ENCODE measurements around the gene KIF2A.
A peak's percentile ranks its signal among the peaks of the same experiment; 100 is the strongest.

Gene KIF2A

GRCh38 chr5:62296998-62297397 is 9.0 kb upstream of the KIF2A start:
- no peaks in the 10 kb centered on the region for H3K4me1 ChIP-seq (ENCODE audit: insufficient read depth, low read length)
- no peaks in the 10 kb centered on the region for H3K36me3 ChIP-seq (ENCODE audit: insufficient read depth, low read depth, low read length)
- no peak overlapping the region for H3K4me3 ChIP-seq (ENCODE audit: low read length)
- no peak overlapping the region for H3K27ac ChIP-seq (ENCODE audit: low read length)
- H3K9me3 ChIP-seq (ENCODE audit: insufficient read depth, low read depth, low read length): no peaks in the 10 kb centered on the region
- H3K27me3 ChIP-seq (ENCODE audit: insufficient read depth, low read length): 0 out of 2 replicates have a peak, but pooled peaks cover 3% of the 10 kb centered on the region
- no peak overlapping the region for H3K9ac ChIP-seq (ENCODE audit: low read depth, low read length)

GRCh38 chr5:62298118-62298517 is 7.9 kb upstream of the KIF2A start:
- Histone ChIP-seq H3K27me3 (ENCODE audit: insufficient read depth, low read length) (0 out of 2 replicates have a peak, but pooled peaks cover 3% of the 10 kb centered on the region), H3K4me1 (ENCODE audit: insufficient read depth, low read length) (no peaks in the 10 kb centered on the region), H3K9ac (ENCODE audit: low read depth, low read length) (no peak overlapping the region), H3K27ac (ENCODE audit: low read length) (no peak overlapping the region), H3K36me3 (ENCODE audit: insufficient read depth, low read depth, low read length) (no peaks in the 10 kb centered on the region), H3K9me3 (ENCODE audit: insufficient read depth, low read depth, low read length) (no peaks in the 10 kb centered on the region), H3K4me3 (ENCODE audit: low read length) (no peak overlapping the region)

DNA sequence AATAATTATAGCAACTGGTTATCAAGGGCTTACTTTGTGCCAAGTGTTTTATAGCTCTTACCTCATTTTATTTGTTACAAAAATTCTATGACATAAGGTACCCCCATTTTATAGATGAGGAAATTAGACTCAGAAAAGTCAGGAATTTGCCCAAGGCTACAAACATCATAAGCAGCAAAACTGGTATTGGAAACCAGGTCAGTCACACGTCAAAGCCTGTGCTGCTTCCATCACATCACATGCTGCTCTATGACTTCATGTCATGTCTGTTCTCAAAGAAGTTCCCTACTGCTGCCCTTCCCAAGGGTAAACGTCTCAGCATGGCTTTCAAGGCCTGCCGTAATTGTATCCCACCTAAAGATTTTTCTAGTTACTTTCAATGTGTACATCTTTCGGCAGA is 6.9 kb upstream of the KIF2A start:
- H3K4me1 ChIP-seq (ENCODE audit: insufficient read depth, low read length): no peaks in the 10 kb centered on the region
- H3K36me3 ChIP-seq (ENCODE audit: insufficient read depth, low read depth, low read length): no peaks in the 10 kb centered on the region
- H3K4me3 ChIP-seq (ENCODE audit: low read length): no peak overlapping the region
- 0 out of 2 replicates have a peak, but pooled peaks cover 3% of the 10 kb centered on the region for H3K27me3 ChIP-seq (ENCODE audit: insufficient read depth, low read length)
- no peaks in the 10 kb centered on the region for H3K9me3 ChIP-seq (ENCODE audit: insufficient read depth, low read depth, low read length)
- H3K27ac ChIP-seq (ENCODE audit: low read length): no peak overlapping the region
- H3K9ac ChIP-seq (ENCODE audit: low read depth, low read length): no peak overlapping the region

DNA sequence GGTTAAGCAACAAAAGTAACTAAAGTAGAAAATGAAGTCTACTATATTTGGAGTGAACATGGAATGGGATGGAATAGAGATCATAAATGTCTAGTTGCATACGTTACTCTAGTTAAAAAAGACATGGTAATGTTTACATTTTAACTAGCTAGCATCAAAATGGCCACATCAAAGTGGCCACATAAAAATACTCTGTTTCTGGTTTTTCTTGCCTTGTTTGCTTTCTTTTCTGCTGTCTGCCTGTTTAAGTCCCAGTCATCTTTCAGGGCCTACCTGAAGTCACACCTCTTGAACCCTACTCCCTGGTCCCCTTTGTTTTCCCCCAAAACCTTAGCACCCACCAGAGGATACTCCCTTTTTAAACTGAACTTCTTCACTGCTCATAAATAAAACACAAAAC is 6.4 kb upstream of the KIF2A start:
- Histone ChIP-seq H3K27ac (ENCODE audit: low read length) (no peak overlapping the region), H3K4me1 (ENCODE audit: insufficient read depth, low read length) (no peaks in the 10 kb centered on the region), H3K9ac (ENCODE audit: low read depth, low read length) (no peak overlapping the region), H3K9me3 (ENCODE audit: insufficient read depth, low read depth, low read length) (no peaks in the 10 kb centered on the region), H3K4me3 (ENCODE audit: low read length) (no peak overlapping the region), H3K27me3 (ENCODE audit: insufficient read depth, low read length) (0 out of 2 replicates have a peak, but pooled peaks cover 3% of the 10 kb centered on the region), H3K36me3 (ENCODE audit: insufficient read depth, low read depth, low read length) (no peaks in the 10 kb centered on the region)

- Histone ChIP-seq H3K4me3 (ENCODE audit: low read length) (peak overlapping the region; percentile 63), H3K27me3 (ENCODE audit: insufficient read depth, low read length) (no peaks in the 10 kb centered on the region), H3K9me3 (ENCODE audit: insufficient read depth, low read depth, low read length) (no peaks in the 10 kb centered on the region), H3K9ac (ENCODE audit: low read depth, low read length) (peak overlapping the region; percentile 68; the same call in 1 of the 2 replicates), H3K36me3 (ENCODE audit: insufficient read depth, low read depth, low read length) (peaks cover 7% of the 10 kb centered on the region; the same call in 1 of the 2 replicates), H3K27ac (ENCODE audit: low read length) (no peak overlapping the region), H3K4me1 (ENCODE audit: insufficient read depth, low read length) (no peaks in the 10 kb centered on the region; the same call in 1 of the 2 replicates)
Measured at GRCh38 chr5:62305358-62305714, 670 bp upstream of the KIF2A start.

- peak overlapping the region; percentile 79 for H3K27ac ChIP-seq (ENCODE audit: low read length)
- no peaks in the 10 kb centered on the region; the same call in 1 of the 2 replicates for H3K4me1 ChIP-seq (ENCODE audit: insufficient read depth, low read length)
- H3K36me3 ChIP-seq (ENCODE audit: insufficient read depth, low read depth, low read length): peaks cover 12% of the 10 kb centered on the region; the same call in 1 of the 2 replicates
- H3K9ac ChIP-seq (ENCODE audit: low read depth, low read length): peak overlapping the region; percentile 88
- H3K27me3 ChIP-seq (ENCODE audit: insufficient read depth, low read length): no peaks in the 10 kb centered on the region
- H3K9me3 ChIP-seq (ENCODE audit: insufficient read depth, low read depth, low read length): no peaks in the 10 kb centered on the region
- peak overlapping the region; percentile 98 for H3K4me3 ChIP-seq (ENCODE audit: low read length)
Measured at GRCh38 chr5:62306323-62306895, 403 bp downstream of the KIF2A start.

- H3K9ac ChIP-seq (ENCODE audit: low read depth, low read length): peak overlapping the region; percentile 88; the same call in 1 of the 2 replicates
- H3K27me3 ChIP-seq (ENCODE audit: insufficient read depth, low read length): no peaks in the 10 kb centered on the region
- H3K36me3 ChIP-seq (ENCODE audit: insufficient read depth, low read depth, low read length): peaks cover 18% of the 10 kb centered on the region; the same call in 1 of the 2 replicates
- H3K27ac ChIP-seq (ENCODE audit: low read length): peak overlapping the region; percentile 88
- H3K4me3 ChIP-seq (ENCODE audit: low read length): peak overlapping the region; percentile 98
- H3K4me1 ChIP-seq (ENCODE audit: insufficient read depth, low read length): no peaks in the 10 kb centered on the region; the same call in 1 of the 2 replicates
- no peaks in the 10 kb centered on the region for H3K9me3 ChIP-seq (ENCODE audit: insufficient read depth, low read depth, low read length)
Measured at GRCh38 chr5:62306896-62307689, 1.1 kb downstream of the KIF2A start.

DNA sequence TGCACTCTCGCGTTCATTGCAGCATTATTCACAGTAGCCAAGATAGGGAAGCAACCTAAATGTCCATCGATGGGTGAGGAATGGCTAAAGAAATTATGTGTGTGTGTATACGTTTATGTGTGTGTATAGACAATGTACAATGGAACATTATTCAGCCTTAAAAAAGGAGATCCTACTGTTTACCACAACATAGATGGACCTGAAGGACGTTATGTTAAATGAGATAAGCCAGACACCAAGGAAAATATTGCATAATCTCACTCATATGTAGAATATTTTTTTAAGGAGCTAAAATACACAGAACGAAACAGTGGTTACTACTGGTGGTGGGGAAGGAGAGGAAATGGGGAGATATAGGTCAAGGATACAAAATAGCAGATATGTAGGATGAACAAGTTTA is 2.4 kb downstream of the KIF2A start:
- H3K9ac ChIP-seq (ENCODE audit: low read depth, low read length): no peak overlapping the region
- H3K4me1 ChIP-seq (ENCODE audit: insufficient read depth, low read length): no peaks in the 10 kb centered on the region; the same call in 1 of the 2 replicates
- H3K4me3 ChIP-seq (ENCODE audit: low read length): peak overlapping the region; percentile 98; the same call in 1 of the 2 replicates
- no peaks in the 10 kb centered on the region for H3K9me3 ChIP-seq (ENCODE audit: insufficient read depth, low read depth, low read length)
- peaks cover 21% of the 10 kb centered on the region; the same call in 1 of the 2 replicates for H3K36me3 ChIP-seq (ENCODE audit: insufficient read depth, low read depth, low read length)
- no peak overlapping the region for H3K27ac ChIP-seq (ENCODE audit: low read length)
- H3K27me3 ChIP-seq (ENCODE audit: insufficient read depth, low read length): no peaks in the 10 kb centered on the region

DNA sequence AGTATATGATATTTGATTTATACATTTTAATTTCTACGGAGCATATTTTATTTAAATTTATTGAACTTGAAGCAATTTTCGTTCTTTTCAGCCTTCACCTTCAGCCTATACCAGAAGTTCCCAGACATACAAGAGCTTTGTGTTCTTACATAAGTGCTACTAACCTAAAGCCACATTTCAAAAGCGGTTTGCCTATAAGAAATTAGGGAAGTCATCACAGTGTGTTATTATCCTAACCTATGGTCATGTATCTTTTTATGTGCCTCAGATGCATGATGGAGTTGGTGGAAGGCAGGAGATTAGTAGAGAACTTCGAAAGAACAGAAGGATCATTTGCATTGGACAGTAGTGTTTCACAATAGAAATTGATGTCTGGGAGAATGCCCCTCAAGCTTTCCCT is 3.1 kb downstream of the KIF2A start:
- peaks cover 21% of the 10 kb centered on the region; the same call in 1 of the 2 replicates for H3K36me3 ChIP-seq (ENCODE audit: insufficient read depth, low read depth, low read length)
- H3K9me3 ChIP-seq (ENCODE audit: insufficient read depth, low read depth, low read length): no peaks in the 10 kb centered on the region
- H3K27ac ChIP-seq (ENCODE audit: low read length): no peak overlapping the region
- H3K27me3 ChIP-seq (ENCODE audit: insufficient read depth, low read length): no peaks in the 10 kb centered on the region
- no peaks in the 10 kb centered on the region; the same call in 1 of the 2 replicates for H3K4me1 ChIP-seq (ENCODE audit: insufficient read depth, low read length)
- no peak overlapping the region for H3K4me3 ChIP-seq (ENCODE audit: low read length)
- H3K9ac ChIP-seq (ENCODE audit: low read depth, low read length): no peak overlapping the region

DNA sequence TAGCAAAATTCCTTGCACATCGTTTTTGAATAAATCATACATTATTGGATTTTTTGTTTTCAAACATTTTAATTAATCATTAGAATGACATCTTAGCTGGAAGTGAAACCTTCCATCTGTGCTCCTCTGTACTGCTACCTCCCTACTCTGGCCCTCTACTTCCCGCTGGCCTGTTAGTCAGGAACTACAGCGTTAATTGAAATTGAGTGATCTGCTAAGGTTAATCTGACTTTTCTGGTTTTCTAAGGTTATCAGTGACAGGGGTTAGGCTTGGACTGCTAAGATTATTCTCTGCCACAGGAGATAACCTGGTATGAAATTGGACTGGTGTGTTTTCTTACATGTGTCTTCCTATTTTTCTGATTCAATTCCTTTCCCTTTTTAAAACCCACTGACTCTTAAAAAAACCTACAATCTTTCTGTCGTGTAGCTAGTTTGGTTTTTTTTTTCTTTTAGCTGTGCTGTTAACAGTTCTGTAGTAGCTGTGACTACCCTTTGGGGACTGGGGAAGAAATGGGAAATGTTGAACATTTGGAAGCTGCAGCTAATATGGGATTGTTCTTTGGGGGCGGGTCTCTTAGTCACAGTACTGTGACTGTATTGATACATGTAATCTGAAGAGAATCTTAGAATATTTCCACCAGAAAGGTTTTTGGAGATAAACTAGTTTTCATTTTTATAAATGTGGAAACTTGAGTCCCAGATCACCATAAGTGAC is 4.6 kb downstream of the KIF2A start:
- H3K4me1 ChIP-seq (ENCODE audit: insufficient read depth, low read length): peaks cover 6% of the 10 kb centered on the region; the same call in 1 of the 2 replicates
- no peak overlapping the region; the same call in 1 of the 2 replicates for H3K9ac ChIP-seq (ENCODE audit: low read depth, low read length)
- no peaks in the 10 kb centered on the region for H3K27me3 ChIP-seq (ENCODE audit: insufficient read depth, low read length)
- peaks cover 21% of the 10 kb centered on the region; the same call in 1 of the 2 replicates for H3K36me3 ChIP-seq (ENCODE audit: insufficient read depth, low read depth, low read length)
- no peaks in the 10 kb centered on the region for H3K9me3 ChIP-seq (ENCODE audit: insufficient read depth, low read depth, low read length)
- no peak overlapping the region for H3K4me3 ChIP-seq (ENCODE audit: low read length)
- H3K27ac ChIP-seq (ENCODE audit: low read length): no peak overlapping the region

DNA sequence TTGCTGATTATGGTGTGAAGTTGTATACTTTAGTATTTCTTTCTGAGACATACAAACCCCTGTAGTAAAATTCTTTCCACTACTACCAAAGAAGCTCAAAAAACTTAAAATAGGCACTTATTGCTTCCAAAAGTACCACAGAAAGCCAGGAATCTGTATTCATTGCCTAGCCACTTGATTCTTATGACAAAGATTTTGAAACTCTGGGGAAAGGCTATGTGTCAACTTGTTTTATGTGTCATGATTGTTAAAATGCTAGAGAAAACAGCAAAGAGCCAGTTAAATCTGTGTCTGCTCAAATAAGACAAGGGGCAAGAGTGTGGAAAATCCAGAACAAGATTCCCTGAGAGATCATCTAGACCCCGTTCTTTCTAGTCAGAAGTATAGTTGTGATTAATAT is 6.0 kb downstream of the KIF2A start:
- no peaks in the 10 kb centered on the region for H3K27me3 ChIP-seq (ENCODE audit: insufficient read depth, low read length)
- H3K36me3 ChIP-seq (ENCODE audit: insufficient read depth, low read depth, low read length): peaks cover 21% of the 10 kb centered on the region; the same call in 1 of the 2 replicates
- no peaks in the 10 kb centered on the region for H3K9me3 ChIP-seq (ENCODE audit: insufficient read depth, low read depth, low read length)
- no peak overlapping the region for H3K4me3 ChIP-seq (ENCODE audit: low read length)
- H3K4me1 ChIP-seq (ENCODE audit: insufficient read depth, low read length): peaks cover 10% of the 10 kb centered on the region
- no peak overlapping the region for H3K9ac ChIP-seq (ENCODE audit: low read depth, low read length)
- no peak overlapping the region for H3K27ac ChIP-seq (ENCODE audit: low read length)
